ENCODE results near the gene DUOX1.

Gene DUOX1

DNA sequence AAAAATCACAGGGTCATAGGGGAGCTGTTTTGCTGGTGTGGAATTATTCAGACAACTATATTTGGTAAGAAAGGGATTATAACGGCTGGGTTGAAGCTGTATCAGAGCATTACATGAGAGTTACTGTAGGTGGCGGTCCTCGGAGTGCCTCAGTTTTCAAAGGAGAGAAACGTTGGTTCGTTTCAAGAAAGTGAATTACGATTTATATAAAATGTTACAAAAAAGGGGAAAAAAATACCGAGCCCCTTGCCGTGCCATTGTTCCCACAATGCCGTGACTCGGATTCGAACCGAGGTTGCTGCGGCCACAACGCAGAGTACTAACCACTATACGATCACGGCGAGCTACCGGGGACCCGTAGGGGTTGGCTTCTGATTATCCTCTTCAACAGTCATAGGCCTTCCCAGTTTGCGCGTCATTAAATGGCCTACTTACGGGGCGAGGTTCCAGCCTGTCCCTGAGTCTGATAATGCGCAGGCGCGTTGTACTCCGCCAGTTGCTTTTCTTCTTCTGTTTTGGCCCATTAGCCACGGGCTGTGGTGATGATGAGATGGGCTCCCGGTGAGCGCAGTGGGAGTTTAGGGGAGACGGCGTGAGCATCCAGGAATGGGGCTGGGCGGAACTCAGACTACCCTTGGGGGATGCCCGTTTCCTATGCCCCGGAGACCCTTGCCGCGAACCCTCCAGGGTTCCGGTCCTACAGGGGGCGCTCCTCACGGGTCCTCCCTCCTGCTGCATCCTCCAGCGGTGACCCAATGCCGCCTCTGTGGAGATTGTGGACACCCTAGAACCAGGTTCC, 68.7 kb downstream of the DUOX1 start:
- peak; percentile 97 for DNase-seq

DNA sequence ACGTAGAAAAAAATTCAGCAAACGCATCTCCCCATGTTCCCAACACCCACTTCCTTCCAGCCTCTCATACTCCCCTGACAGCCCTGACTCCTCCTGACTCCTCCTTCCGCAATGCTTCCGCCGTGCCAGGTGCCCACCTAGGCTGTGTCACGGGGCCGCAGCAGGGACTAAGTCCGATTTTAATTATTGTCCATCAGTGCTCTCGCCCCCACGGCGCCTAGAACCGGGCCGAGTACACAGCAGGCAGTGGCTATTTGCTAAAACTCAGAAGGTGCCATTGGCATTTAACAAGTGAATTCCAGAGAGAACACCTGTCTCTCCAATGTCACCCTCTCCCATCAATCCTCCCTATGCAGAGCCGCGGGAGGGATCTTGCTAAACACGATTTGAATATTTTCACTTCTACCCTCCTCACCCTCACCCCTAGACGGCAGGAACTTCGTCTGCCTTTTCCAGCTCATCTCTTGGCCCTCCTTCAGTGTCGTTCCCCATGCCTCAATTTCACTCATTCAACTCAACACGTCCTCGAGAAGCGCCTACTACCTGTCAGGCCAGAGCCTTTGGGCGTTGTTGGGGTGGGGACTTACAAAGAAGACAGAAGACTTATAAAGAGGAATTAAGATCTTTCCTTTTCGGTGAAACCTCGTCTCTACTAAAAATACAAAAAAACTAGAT, 69.5 kb downstream of the DUOX1 start:
- DNase-seq: peak; percentile 77

DNA sequence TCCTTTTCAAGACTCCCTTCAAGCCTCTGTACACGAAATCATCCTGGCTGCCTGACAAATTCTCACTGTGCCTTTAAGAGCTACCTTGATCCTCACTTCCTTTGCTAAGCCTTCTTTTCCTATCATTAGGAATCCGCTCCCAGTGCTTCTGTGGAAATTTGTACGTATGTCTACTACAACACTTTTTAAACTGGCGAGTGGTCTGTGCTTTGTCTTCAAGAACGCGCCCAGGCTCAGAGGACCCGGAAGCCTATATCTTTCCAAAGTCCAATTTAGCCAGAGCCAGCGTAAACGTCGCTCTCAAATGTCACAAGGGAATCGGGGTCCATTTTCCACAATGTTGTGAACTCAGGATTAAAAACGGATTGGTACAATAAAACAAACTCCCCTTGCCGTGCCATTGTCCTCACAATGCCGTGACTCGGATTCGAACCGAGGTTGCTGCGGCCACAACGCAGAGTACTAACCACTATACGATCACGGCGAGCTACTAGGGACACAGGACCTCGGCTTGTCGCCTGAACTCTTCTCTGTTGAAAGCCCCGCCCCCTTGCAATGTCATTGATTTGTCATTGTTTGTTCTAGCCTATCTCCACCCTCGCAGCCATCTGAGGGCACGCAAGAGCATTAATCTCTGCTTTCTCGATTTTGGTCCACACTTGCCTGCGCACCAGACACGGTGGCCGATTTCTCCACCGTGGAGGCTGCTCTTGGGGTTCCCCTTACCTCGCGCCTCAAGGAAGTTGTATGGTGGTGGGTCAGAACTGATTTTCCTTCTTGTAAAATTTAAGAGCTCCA, 70.4 kb downstream of the DUOX1 start:
- peak; percentile 98 for DNase-seq

DNA sequence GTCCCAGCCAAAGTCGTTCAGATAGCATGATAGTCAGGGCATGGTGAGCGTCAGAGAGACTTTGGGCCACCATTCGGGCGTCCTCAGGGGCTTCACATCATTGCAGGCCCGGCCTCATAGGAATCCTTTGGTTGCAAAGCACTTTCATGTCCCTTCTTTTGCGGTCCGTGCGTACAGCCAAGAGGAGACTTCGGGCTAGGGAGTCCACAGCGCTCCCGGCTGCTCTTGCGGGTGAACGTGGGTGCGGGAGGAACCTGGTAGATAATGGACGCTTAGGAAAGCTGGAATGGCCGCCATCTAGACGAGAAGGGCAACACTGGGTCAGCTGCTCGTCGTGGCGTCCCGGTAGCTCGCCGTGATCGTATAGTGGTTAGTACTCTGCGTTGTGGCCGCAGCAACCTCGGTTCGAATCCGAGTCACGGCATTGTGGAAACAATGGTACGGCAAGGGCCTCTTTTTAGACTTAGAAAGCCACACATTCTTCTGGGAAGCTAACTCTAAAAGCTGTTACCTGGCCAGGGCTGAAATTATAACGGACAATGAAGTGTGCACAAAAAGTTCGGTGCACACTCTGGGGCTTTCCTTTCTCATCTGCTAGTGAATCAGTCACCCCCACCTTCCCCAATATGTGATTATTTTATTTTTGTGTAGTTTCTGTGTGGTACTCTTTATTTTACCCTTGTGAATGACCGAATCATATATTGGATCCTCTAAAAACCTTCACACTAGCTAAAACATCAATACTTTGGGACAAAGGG, 71.2 kb downstream of the DUOX1 start:
- DNase-seq: peak; percentile 91

DNA sequence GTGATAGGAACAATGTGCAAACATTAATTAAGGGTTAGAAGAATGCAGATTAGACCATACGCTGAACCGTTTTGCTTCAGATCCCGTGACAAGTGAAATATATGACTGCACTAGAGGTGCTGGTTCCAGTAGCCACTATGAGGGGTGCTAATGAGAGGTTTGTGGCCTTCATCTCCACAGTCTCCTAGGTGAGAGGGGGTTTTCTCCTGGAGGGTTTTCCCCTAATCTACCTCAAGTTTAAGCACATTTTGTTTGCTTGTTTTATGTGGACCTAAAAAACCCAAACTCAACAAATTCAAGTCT, 71.7 kb downstream of the DUOX1 start:
- no peak for DNase-seq

DNA sequence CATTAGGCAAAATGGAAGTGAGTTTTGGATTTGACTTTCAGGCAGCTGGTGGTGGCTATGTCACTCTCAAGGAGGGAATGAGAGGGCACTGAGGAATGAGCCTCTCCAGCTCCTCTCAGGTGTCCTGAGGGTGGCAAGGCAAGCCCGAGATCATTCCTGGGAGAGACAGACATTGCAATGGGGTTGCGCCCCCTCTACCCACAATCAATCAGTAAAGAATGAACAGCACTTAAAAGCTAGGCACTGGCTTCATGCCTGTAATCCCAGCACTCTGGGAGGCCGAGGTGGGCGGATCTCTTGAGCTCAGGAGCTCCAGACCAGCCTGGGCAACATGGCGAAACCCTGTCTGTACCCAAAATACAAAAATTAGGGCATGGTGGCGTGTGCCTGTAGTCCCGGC, 72.1 kb downstream of the DUOX1 start:
- DNase-seq: no peak

DNA sequence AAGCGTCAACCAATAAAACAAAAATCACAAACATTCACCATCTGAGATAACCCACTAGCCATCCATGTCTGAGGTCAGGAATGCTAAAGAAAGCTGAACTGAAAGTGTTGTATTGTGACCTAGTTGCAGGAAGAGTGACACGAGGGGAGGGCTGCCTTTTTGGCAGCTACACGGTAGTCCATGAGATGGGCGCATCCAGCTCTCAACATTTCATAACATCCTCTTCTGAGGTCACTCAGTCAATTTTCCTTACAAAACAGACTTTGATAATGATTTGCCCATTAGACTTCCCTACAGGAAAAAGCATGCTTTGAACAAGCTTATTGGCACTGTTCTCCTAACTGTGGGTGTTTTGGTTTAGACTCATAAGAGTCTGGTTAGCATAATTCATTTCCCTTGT, 73.4 kb downstream of the DUOX1 start:
- no peak for DNase-seq

DNA sequence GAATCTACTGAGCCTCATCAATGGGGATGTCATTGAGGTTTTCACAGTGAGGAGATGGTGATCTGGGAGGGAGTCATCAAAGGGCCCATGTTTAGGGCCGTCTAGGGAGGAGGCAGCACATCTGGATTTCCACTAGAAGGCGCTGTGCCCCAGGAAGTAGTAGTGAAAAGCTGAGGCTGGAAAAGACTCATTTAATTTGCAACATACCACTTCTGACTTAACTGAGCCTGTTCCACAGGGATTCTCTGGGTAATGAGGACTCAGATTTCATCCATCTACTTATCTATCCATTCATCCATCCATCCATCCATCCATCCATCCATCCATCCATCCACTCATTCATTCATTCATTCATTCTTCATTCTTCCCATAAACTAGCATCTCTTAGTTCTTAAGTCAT, 75.4 kb downstream of the DUOX1 start:
- DNase-seq: peak; percentile 84

DNA sequence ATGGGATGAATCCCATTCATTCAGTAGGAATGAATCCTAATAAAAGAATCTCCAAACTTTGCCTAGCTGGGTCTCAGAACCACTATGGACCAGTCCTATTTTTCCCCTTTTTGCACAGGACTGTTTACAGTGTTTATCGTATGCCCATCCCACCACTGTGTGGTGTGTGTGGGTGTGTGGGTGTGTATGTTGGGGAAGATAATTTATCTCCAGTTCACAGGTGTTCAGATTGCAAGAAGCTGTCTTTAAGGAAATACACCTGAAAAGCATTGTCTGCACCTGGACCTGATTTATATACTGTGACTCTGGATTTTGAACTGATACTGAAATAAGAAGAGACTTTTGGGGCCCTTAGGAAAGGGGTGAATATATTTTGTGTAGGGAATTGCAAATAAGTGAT, 82.7 kb downstream of the DUOX1 start:
- DNase-seq: no peak

All from activated effector memory CD4-positive, alpha-beta T cell treated with anti-CD3 and anti-CD28 coated beads, Interleukin-2, amount 50 U/mL, for 16 hours (primary cell).